Panc1 (cell line): ENCODE measurements around the gene CCDC160. TPM values are rescaled to one million over a fixed set of nuclear protein-coding genes. Genes with fewer than 3 reads are reported as not detected.

Experiments
- ATAC-seq: fragments of 200-7000 bp; cut with Tn5 transposase; 2 replicates; pipeline ENCODE4 v1.9.1; 2020; ENCODE audit warnings: mild to moderate bottlenecking, moderate library complexity
- BruUV-seq: library from RNA; stranded (reverse); fragments of 400-500 nt; replicated peaks from 2 replicates; lab custom pipeline; 2021; lab: Mats Ljungman, UMichigan
- CTCF ChIA-PET: fragments of 300-600 bp; sonication (Branson Sonifier 250); formaldehyde crosslinking; loops from one replicate; lab custom pipeline; 2022; ENCODE audit warnings: antibody characterized with exemption; lab: Charles Lee
- POLR2A ChIA-PET: fragments of 300-600 bp; sonication (Branson Sonifier 250); formaldehyde crosslinking; loops from one replicate; lab custom pipeline; 2022; ENCODE audit warnings: antibody characterized with exemption; lab: Charles Lee
- DNase-seq: peaks from one replicate; pipeline ENCODE4 v3.0.0-alpha.2; 2010; ENCODE audit warnings: low read depth, low spot score
- H3K27ac ChIP-seq: 2 replicates; pipeline ENCODE4 v1.5.1; 2011; ENCODE audit warnings: mild to moderate bottlenecking, low read length, inconsistent platforms
- H3K27me3 ChIP-seq: fragments of 200-500 bp; sonication (Bioruptor generic); 2 replicates; pipeline ENCODE4 v1.6.0; 2014; ENCODE audit warnings: low read length, inconsistent platforms; ENCODE audit not compliant: control insufficient read depth, insufficient read depth
- H3K36me3 ChIP-seq: fragments of 200-500 bp; sonication (Bioruptor generic); 2 replicates; pipeline ENCODE4 v1.5.1; 2014; ENCODE audit warnings: inconsistent platforms, mild to moderate bottlenecking, low read length, moderate library complexity; ENCODE audit not compliant: control insufficient read depth, insufficient read depth
- H3K4me1 ChIP-seq: 2 replicates; pipeline ENCODE4 v1.5.1; 2011; ENCODE audit warnings: inconsistent platforms, mild to moderate bottlenecking, low read length, moderate library complexity; ENCODE audit not compliant: control insufficient read depth, insufficient read depth
- H3K4me3 ChIP-seq, 2 experiments: 2 replicates each; pipeline ENCODE4 v1.5.1; 2011 to 2012; ENCODE audit warnings: low read depth in 2 of 2, low read length in 2 of 2, mild to moderate bottlenecking in 2 of 2, inconsistent platforms in 1 of 2, moderate library complexity in 1 of 2
- H3K9me3 ChIP-seq: fragments of 200-500 bp; sonication (Bioruptor generic); 2 replicates; pipeline ENCODE4 v1.5.1; 2014; ENCODE audit warnings: low read depth, mild to moderate bottlenecking, inconsistent platforms, low read length, moderate library complexity; ENCODE audit not compliant: control insufficient read depth, insufficient read depth
- POLR2AphosphoS5 ChIP-seq: IDR thresholded peaks from 2 replicates; pipeline ENCODE4 v1.6.1; 2012; ENCODE audit warnings: mild to moderate bottlenecking, low read depth, low read length, moderate library complexity
- SIN3A ChIP-seq: IDR thresholded peaks from 2 replicates; pipeline ENCODE4 v1.6.1; 2012; ENCODE audit warnings: low read depth, mild to moderate bottlenecking, low read length, moderate library complexity, borderline replicate concordance; ENCODE audit not compliant: insufficient read depth
- TCF7L2 ChIP-seq: IDR thresholded peaks from 2 replicates; pipeline ENCODE4 v1.6.1; 2011; ENCODE audit warnings: mild to moderate bottlenecking, low read depth, low read length, inconsistent platforms
- in situ Hi-C: cut with HindIII; loops from 2 replicates; pipeline ENCODE4 v1.10.0; 2016; ENCODE audit warnings: low sequenced_read_pairs, low pct_unique_long_range_greater_than_20kb
- intact Hi-C: fragments of 100-400 bp; cut with micrococcal nuclease; formaldehyde crosslinking; loops from one replicate; pipeline ENCODE4 v1.10.0; 2022; ENCODE audit not compliant: unreplicated experiment
- total RNA-seq: library from RNA; stranded (reverse); gene quantifications from one replicate; pipeline ENCODE4 v1.2.1, GENCODE V29; 2021; ENCODE audit not compliant: unreplicated experiment
- TF ChIP-seq, protein P1 (sequence below): fragments of 450-650 bp; IDR thresholded peaks from 2 replicates; pipeline ENCODE4 v1.5.1; 2017; ENCODE audit warnings: mild to moderate bottlenecking
- TF ChIP-seq, protein P2 (sequence below), 2 experiments: IDR thresholded peaks; 2 replicates each; pipeline ENCODE4 v1.6.1; 2011 to 2012; ENCODE audit warnings: low read depth in 2 of 2, control low read depth in 1 of 2, low read length in 1 of 2, mild to moderate bottlenecking in 1 of 2, moderate library complexity in 1 of 2; ENCODE audit not compliant: insufficient read depth in 1 of 2

CCDC160 gene
- total RNA-seq, 1 experiment from 2014 or later = not detected

DNA sequence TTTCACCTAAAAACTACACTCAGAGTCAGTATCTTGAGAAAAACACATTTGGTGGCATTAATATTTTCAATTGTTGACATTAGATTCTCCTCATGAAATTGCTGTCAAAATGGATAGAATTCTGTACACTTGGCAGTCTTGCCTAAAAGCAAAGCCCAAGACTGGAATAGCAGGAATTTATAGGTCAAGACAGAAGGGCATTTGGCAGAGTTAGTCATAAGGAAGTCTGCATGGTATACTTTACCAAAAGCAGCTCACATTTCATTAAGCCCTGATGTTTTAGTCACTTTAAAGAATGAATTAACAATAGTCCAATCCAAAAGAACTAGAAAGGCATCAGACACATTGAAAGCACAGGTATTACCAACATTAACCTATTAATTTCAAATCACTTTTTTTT lies 7.1 kb downstream of the CCDC160 start:
- in situ Hi-C loops = no loop called here
- CTCF ChIA-PET = no interaction called here
- no peak for ATAC-seq

DNA sequence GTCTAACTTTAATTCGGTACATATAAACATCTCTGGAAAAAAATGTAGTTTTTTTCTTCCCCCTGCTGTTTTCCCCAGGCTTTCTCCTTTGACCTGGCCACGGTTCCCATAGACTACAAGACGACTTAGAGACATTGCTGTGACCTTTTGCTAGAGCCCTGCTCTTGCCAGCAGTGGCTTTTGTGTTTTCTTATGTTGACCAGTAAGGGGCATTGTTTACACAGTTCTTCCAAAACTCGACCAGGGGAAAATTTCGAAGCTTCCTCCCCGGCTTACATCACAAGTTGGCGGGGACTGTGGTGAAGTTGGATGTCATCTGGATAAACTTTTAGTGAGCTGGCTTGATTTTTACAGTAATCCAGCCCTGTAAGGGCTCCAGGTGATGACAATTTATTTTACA lies 9.3 kb downstream of the CCDC160 start:
- in situ Hi-C loops (no loop called here), intact Hi-C loops (no loop called here)
- ChIA-PET POLR2A (interaction anchor here (0.6 kb wide), 1 partner anchor 51 kb away, joined by 4 read pairs; no protein-coding TSS in a partner anchor), CTCF (no interaction called here)
- DNase-seq = no peak
- Histone ChIP-seq H3K4me1 (no peaks in the 10 kb centered on the region), H3K9me3 (no peaks in the 10 kb centered on the region), H3K27ac (no peak overlapping the region), H3K36me3 (no peaks in the 10 kb centered on the region), H3K27me3 (peaks cover 7% of the 10 kb centered on the region; the same call in 1 of the 2 replicates), H3K4me3 (no peak overlapping the region)
- no peak for ATAC-seq
- BruUV-seq = no TSS peak
- TF ChIP-seq, protein P1, sequence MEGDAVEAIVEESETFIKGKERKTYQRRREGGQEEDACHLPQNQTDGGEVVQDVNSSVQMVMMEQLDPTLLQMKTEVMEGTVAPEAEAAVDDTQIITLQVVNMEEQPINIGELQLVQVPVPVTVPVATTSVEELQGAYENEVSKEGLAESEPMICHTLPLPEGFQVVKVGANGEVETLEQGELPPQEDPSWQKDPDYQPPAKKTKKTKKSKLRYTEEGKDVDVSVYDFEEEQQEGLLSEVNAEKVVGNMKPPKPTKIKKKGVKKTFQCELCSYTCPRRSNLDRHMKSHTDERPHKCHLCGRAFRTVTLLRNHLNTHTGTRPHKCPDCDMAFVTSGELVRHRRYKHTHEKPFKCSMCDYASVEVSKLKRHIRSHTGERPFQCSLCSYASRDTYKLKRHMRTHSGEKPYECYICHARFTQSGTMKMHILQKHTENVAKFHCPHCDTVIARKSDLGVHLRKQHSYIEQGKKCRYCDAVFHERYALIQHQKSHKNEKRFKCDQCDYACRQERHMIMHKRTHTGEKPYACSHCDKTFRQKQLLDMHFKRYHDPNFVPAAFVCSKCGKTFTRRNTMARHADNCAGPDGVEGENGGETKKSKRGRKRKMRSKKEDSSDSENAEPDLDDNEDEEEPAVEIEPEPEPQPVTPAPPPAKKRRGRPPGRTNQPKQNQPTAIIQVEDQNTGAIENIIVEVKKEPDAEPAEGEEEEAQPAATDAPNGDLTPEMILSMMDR = peak; percentile 24
- no peak for TF ChIP-seq SIN3A

More for the DNA sequence above, 7.1 kb downstream of the CCDC160 start:
- Histone ChIP-seq H3K36me3 (no peaks in the 10 kb centered on the region), H3K27ac (no peak overlapping the region), H3K4me1 (no peaks in the 10 kb centered on the region), H3K9me3 (no peaks in the 10 kb centered on the region), H3K4me3 (no peak overlapping the region), H3K27me3 (peaks cover 11% of the 10 kb centered on the region)
- POLR2A ChIA-PET = no interaction called here
- BruUV-seq = no TSS peak
- no peak for DNase-seq
- intact Hi-C loops = no loop called here
- TF ChIP-seq, protein P1 = no peak
- TF ChIP-seq SIN3A (no peak), TCF7L2 (no peak), POLR2AphosphoS5 (no peak)
- TF ChIP-seq, protein P2, sequence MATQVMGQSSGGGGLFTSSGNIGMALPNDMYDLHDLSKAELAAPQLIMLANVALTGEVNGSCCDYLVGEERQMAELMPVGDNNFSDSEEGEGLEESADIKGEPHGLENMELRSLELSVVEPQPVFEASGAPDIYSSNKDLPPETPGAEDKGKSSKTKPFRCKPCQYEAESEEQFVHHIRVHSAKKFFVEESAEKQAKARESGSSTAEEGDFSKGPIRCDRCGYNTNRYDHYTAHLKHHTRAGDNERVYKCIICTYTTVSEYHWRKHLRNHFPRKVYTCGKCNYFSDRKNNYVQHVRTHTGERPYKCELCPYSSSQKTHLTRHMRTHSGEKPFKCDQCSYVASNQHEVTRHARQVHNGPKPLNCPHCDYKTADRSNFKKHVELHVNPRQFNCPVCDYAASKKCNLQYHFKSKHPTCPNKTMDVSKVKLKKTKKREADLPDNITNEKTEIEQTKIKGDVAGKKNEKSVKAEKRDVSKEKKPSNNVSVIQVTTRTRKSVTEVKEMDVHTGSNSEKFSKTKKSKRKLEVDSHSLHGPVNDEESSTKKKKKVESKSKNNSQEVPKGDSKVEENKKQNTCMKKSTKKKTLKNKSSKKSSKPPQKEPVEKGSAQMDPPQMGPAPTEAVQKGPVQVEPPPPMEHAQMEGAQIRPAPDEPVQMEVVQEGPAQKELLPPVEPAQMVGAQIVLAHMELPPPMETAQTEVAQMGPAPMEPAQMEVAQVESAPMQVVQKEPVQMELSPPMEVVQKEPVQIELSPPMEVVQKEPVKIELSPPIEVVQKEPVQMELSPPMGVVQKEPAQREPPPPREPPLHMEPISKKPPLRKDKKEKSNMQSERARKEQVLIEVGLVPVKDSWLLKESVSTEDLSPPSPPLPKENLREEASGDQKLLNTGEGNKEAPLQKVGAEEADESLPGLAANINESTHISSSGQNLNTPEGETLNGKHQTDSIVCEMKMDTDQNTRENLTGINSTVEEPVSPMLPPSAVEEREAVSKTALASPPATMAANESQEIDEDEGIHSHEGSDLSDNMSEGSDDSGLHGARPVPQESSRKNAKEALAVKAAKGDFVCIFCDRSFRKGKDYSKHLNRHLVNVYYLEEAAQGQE (IDR thresholded peaks at IDR 0.05; ENCODE audit: insufficient read depth in 1 of 2, low read depth in 2 of 2, low read length in 1 of 2) = no peak
